Measurements from ENCODE around the gene CFAP299.
"Not testable (repeated sequence)": the region's sequence is repeated elsewhere in the genome, so short reads cannot be mapped to it uniquely, and the experiment has no call there.

CFAP299 gene

GRCh38 chr4:80680934-80681333 lies 345.4 kb downstream of the CFAP299 start:
- H3K9ac ChIP-seq (ENCODE audit: low read depth, low read length, poor library complexity), result no peak overlapping the region
- no peak overlapping the region for H3K18ac ChIP-seq (ENCODE audit: low read length)
- H3K4me2 ChIP-seq (ENCODE audit: insufficient read depth, low read length, poor library complexity, severe bottlenecking), result no peak overlapping the region
- no peaks in the 10 kb centered on the region for H3K9me3 ChIP-seq (replicated peaks in 1 of 2; ENCODE audit: control insufficient read depth in 2 of 2, insufficient read depth in 1 of 2, low read depth in 1 of 2, low read length in 2 of 2)
- H2BK5ac ChIP-seq (ENCODE audit: low read length), result no peak overlapping the region
- no peaks in the 10 kb centered on the region for H3K4me1 ChIP-seq (ENCODE audit: control insufficient read depth in 2 of 2, insufficient read depth in 1 of 2, low read depth in 1 of 2, low read length in 2 of 2)
- H4K8ac ChIP-seq (ENCODE audit: low read depth, low read length), result no peak overlapping the region
- no peak overlapping the region for H2BK15ac ChIP-seq (ENCODE audit: low read length)
- no peak overlapping the region for H2AFZ ChIP-seq (ENCODE audit: low read length)
- DNase-seq (ENCODE audit: low spot score), result no peak
- H2AK5ac ChIP-seq (ENCODE audit: low read depth, low read length), result no peak overlapping the region
- no peak overlapping the region for H4K91ac ChIP-seq (ENCODE audit: low read depth, low read length, poor library complexity)
- no peak overlapping the region for H3K14ac ChIP-seq (ENCODE audit: low read length)
- no peak overlapping the region for H3K4me3 ChIP-seq (ENCODE audit: low read length in 2 of 2)
- no peak overlapping the region for H2BK12ac ChIP-seq (ENCODE audit: low read length)
- no peak overlapping the region for H2BK120ac ChIP-seq (ENCODE audit: low read depth, low read length)
- H3K23ac ChIP-seq (ENCODE audit: low read depth, low read length, poor library complexity), result no peak overlapping the region
- no peak overlapping the region for H3K27ac ChIP-seq (replicated peaks; ENCODE audit: low read length)
- no peaks in the 10 kb centered on the region for H3K36me3 ChIP-seq (replicated peaks in 1 of 2; ENCODE audit: control insufficient read depth in 2 of 2, insufficient read depth in 2 of 2, low read length in 2 of 2)
- H3K4ac ChIP-seq (ENCODE audit: low read length), result no peak overlapping the region
- H3K27me3 ChIP-seq (ENCODE audit: control insufficient read depth in 3 of 3, insufficient read depth in 3 of 3, low read depth in 1 of 3, low read length in 3 of 3), result no peaks in the 10 kb centered on the region
- no peaks in the 10 kb centered on the region for H3K79me1 ChIP-seq (ENCODE audit: low read depth, low read length)

GRCh38 chr4:80685214-80685613 lies 349.7 kb downstream of the CFAP299 start:
- H3K23ac ChIP-seq (ENCODE audit: low read depth, low read length, poor library complexity), result no peak overlapping the region
- H3K18ac ChIP-seq (ENCODE audit: low read length), result no peak overlapping the region
- H2BK12ac ChIP-seq (ENCODE audit: low read length), result no peak overlapping the region
- no peak overlapping the region for H3K9ac ChIP-seq (ENCODE audit: low read depth, low read length, poor library complexity)
- no peak overlapping the region for H3K14ac ChIP-seq (ENCODE audit: low read length)
- H2BK5ac ChIP-seq (ENCODE audit: low read length), result no peak overlapping the region
- H3K9me3 ChIP-seq (replicated peaks in 1 of 2; ENCODE audit: control insufficient read depth in 2 of 2, insufficient read depth in 1 of 2, low read depth in 1 of 2, low read length in 2 of 2), result no peaks in the 10 kb centered on the region
- no peak overlapping the region for H2AFZ ChIP-seq (ENCODE audit: low read length)
- no peaks in the 10 kb centered on the region for H3K27me3 ChIP-seq (ENCODE audit: control insufficient read depth in 3 of 3, insufficient read depth in 3 of 3, low read depth in 1 of 3, low read length in 3 of 3)
- no peak overlapping the region for H4K8ac ChIP-seq (ENCODE audit: low read depth, low read length)
- no peak overlapping the region for H2BK15ac ChIP-seq (ENCODE audit: low read length)
- no peak overlapping the region for H3K4me3 ChIP-seq (ENCODE audit: low read length in 2 of 2)
- no peaks in the 10 kb centered on the region for H3K36me3 ChIP-seq (replicated peaks in 1 of 2; ENCODE audit: control insufficient read depth in 2 of 2, insufficient read depth in 2 of 2, low read length in 2 of 2)
- H3K27ac ChIP-seq (replicated peaks; ENCODE audit: low read length), result no peak overlapping the region
- no peaks in the 10 kb centered on the region for H3K79me1 ChIP-seq (ENCODE audit: low read depth, low read length)
- H3K4ac ChIP-seq (ENCODE audit: low read length), result no peak overlapping the region
- H2AK5ac ChIP-seq (ENCODE audit: low read depth, low read length), result no peak overlapping the region
- H2BK120ac ChIP-seq (ENCODE audit: low read depth, low read length), result no peak overlapping the region
- no peak for DNase-seq (ENCODE audit: low spot score)
- no peak overlapping the region for H3K4me2 ChIP-seq (ENCODE audit: insufficient read depth, low read length, poor library complexity, severe bottlenecking)
- H3K4me1 ChIP-seq (ENCODE audit: control insufficient read depth in 2 of 2, insufficient read depth in 1 of 2, low read depth in 1 of 2, low read length in 2 of 2), result no peaks in the 10 kb centered on the region
- no peak overlapping the region for H4K91ac ChIP-seq (ENCODE audit: low read depth, low read length, poor library complexity)

DNA sequence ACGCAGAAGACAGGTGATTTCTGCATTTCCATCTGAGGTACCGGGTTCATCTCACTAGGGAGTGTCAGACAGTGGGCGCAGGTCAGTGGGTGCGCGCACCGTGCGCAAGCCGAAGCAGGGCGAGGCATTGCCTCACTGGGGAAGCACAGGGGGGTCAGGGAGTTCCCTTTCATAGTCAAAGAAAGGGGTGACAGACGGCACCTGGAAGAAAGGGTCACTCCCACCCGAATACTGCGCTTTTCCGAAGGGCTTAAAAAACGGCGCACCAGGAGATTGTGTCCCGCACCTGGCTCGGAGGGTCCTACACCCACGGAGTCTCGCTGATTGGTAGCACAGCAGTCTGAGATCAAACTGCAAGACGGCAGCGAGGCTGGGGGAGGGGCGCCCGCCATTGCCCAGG lies 352.2 kb downstream of the CFAP299 start:
- not testable (repeated sequence) for H4K91ac ChIP-seq (ENCODE audit: low read depth, low read length, poor library complexity); H3K9me3 ChIP-seq (replicated peaks in 1 of 2; ENCODE audit: control insufficient read depth in 2 of 2, insufficient read depth in 1 of 2, low read depth in 1 of 2, low read length in 2 of 2); H4K8ac ChIP-seq (ENCODE audit: low read depth, low read length); H3K23ac ChIP-seq (ENCODE audit: low read depth, low read length, poor library complexity); DNase-seq (ENCODE audit: low spot score); H3K4me2 ChIP-seq (ENCODE audit: insufficient read depth, low read length, poor library complexity, severe bottlenecking); H3K9ac ChIP-seq (ENCODE audit: low read depth, low read length, poor library complexity); H3K4ac ChIP-seq (ENCODE audit: low read length); H3K36me3 ChIP-seq (replicated peaks in 1 of 2; ENCODE audit: control insufficient read depth in 2 of 2, insufficient read depth in 2 of 2, low read length in 2 of 2); H3K4me3 ChIP-seq (ENCODE audit: low read length in 2 of 2); H3K27ac ChIP-seq (replicated peaks; ENCODE audit: low read length); H2BK15ac ChIP-seq (ENCODE audit: low read length); H2BK120ac ChIP-seq (ENCODE audit: low read depth, low read length); H3K4me1 ChIP-seq (ENCODE audit: control insufficient read depth in 2 of 2, insufficient read depth in 1 of 2, low read depth in 1 of 2, low read length in 2 of 2); H3K18ac ChIP-seq (ENCODE audit: low read length); H3K79me1 ChIP-seq (ENCODE audit: low read depth, low read length); H2AFZ ChIP-seq (ENCODE audit: low read length); H2BK5ac ChIP-seq (ENCODE audit: low read length); H2AK5ac ChIP-seq (ENCODE audit: low read depth, low read length); H3K14ac ChIP-seq (ENCODE audit: low read length); H3K27me3 ChIP-seq (ENCODE audit: control insufficient read depth in 3 of 3, insufficient read depth in 3 of 3, low read depth in 1 of 3, low read length in 3 of 3); H2BK12ac ChIP-seq (ENCODE audit: low read length)
- no CpG with 5 or more reads among the region's 23 CpGs for WGBS, 2 donors (ENCODE audit: extremely low coverage in 2 of 2, insufficient read length in 2 of 2, insufficient replicate concordance in 1 of 2)

- H2BK5ac ChIP-seq (ENCODE audit: low read length), result no peak overlapping the region
- H4K91ac ChIP-seq (ENCODE audit: low read depth, low read length, poor library complexity), result no peak overlapping the region
- no peaks in the 10 kb centered on the region for H3K27me3 ChIP-seq (ENCODE audit: control insufficient read depth in 3 of 3, insufficient read depth in 3 of 3, low read depth in 1 of 3, low read length in 3 of 3)
- WGBS, 2 donors (ENCODE audit: extremely low coverage in 2 of 2, insufficient read length in 2 of 2, insufficient replicate concordance in 1 of 2), result no CpG with 5 or more reads among the region's 3 CpGs
- no peak overlapping the region for H3K9ac ChIP-seq (ENCODE audit: low read depth, low read length, poor library complexity)
- H3K14ac ChIP-seq (ENCODE audit: low read length), result no peak overlapping the region
- H3K4me1 ChIP-seq (ENCODE audit: control insufficient read depth in 2 of 2, insufficient read depth in 1 of 2, low read depth in 1 of 2, low read length in 2 of 2), result no peaks in the 10 kb centered on the region
- no peak overlapping the region for H2BK15ac ChIP-seq (ENCODE audit: low read length)
- no peak overlapping the region for H3K4me2 ChIP-seq (ENCODE audit: insufficient read depth, low read length, poor library complexity, severe bottlenecking)
- H2BK12ac ChIP-seq (ENCODE audit: low read length), result no peak overlapping the region
- H3K4ac ChIP-seq (ENCODE audit: low read length), result no peak overlapping the region
- no peak overlapping the region for H3K4me3 ChIP-seq (ENCODE audit: low read length in 2 of 2)
- DNase-seq (ENCODE audit: low spot score), result no peak
- no peak overlapping the region for H3K27ac ChIP-seq (replicated peaks; ENCODE audit: low read length)
- no peak overlapping the region for H3K18ac ChIP-seq (ENCODE audit: low read length)
- no peak overlapping the region for H2AK5ac ChIP-seq (ENCODE audit: low read depth, low read length)
- no peak overlapping the region for H3K23ac ChIP-seq (ENCODE audit: low read depth, low read length, poor library complexity)
- no peak overlapping the region for H2BK120ac ChIP-seq (ENCODE audit: low read depth, low read length)
- no peak overlapping the region for H2AFZ ChIP-seq (ENCODE audit: low read length)
- H3K9me3 ChIP-seq (replicated peaks in 1 of 2; ENCODE audit: control insufficient read depth in 2 of 2, insufficient read depth in 1 of 2, low read depth in 1 of 2, low read length in 2 of 2), result no peaks in the 10 kb centered on the region
- no peaks in the 10 kb centered on the region for H3K36me3 ChIP-seq (replicated peaks in 1 of 2; ENCODE audit: control insufficient read depth in 2 of 2, insufficient read depth in 2 of 2, low read length in 2 of 2)
- H4K8ac ChIP-seq (ENCODE audit: low read depth, low read length), result no peak overlapping the region
- no peaks in the 10 kb centered on the region for H3K79me1 ChIP-seq (ENCODE audit: low read depth, low read length)
Measured at GRCh38 chr4:80694171-80694570, 358.6 kb downstream of the CFAP299 start.

All from neuronal stem cell (in vitro differentiated cells).